Gastrocnemius medialis (tissue), 4 donors: Measurements from ENCODE around the gene CCDC85C.

Experiments used
- CTCF ChIP-seq, 5 experiments: fragments of 450-650 bp in 3 of 5; fragments of 200-600 bp in 2 of 5; sonication (generic) in 2 of 5; IDR thresholded peaks in 4 of 5; conservative IDR thresholded peaks in 1 of 5; 1 replicate in 4 of 5; 2 replicates in 1 of 5; pipeline ENCODE4 v1.5.1; 2016 to 2019; ENCODE audit warnings: antibody characterized with exemption in 5 of 5, mild to moderate bottlenecking in 3 of 5, moderate library complexity in 3 of 5
- POLR2A ChIP-seq, 2 donors: fragments of 450-650 bp; IDR thresholded peaks; one replicate each; pipeline ENCODE4 v1.6.1; 2017; ENCODE audit warnings: antibody characterized with exemption in 2 of 2, mild to moderate bottlenecking in 2 of 2, moderate library complexity in 2 of 2

- no peak for TF ChIP-seq CTCF (IDR thresholded peaks at IDR 0.05 in 4 of 5, conservative IDR thresholded peaks at IDR 0.05 in 1 of 5)
- TF ChIP-seq POLR2A (IDR thresholded peaks at IDR 0.05), result no peak
Observed at GRCh38 chr14:99644723-99645544, 40.9 kb upstream of the CCDC85C start, which contains the start of gene HHIPL1.
